ENCODE measurements around the gene ABI3BP. TPM values are rescaled to one million over a fixed set of nuclear protein-coding genes. Genes with fewer than 3 reads are reported as not detected.

Gene ABI3BP
- polyA plus RNA-seq, 3 donors = not detected

GRCh38 chr3:100759159-100759558, 234.1 kb downstream of the ABI3BP start:
- H3K79me2 ChIP-seq (ENCODE audit: insufficient read depth, low read length) = no peaks in the 10 kb centered on the region
- DNase-seq = no peak
- intact Hi-C loops (cut with micrococcal nuclease) = no loop called here
- H3K4me2 ChIP-seq (replicated peaks; ENCODE audit: extremely low read depth, low read length, poor library complexity, severe bottlenecking) = no peak overlapping the region
- no peaks in the 10 kb centered on the region for H3K27me3 ChIP-seq (ENCODE audit: control insufficient read depth in 2 of 2, insufficient read depth in 2 of 2, low read length in 2 of 2)
- H3K27ac ChIP-seq (ENCODE audit: low read depth in 1 of 2, low read length in 2 of 2) = no peak overlapping the region
- no peak overlapping the region for H2AFZ ChIP-seq (ENCODE audit: insufficient read depth, low read depth, low read length, poor library complexity, severe bottlenecking)
- 16% methylated on average over 2 of the region's 3 CpGs for WGBS (ENCODE audit: insufficient coverage)
- no peaks in the 10 kb centered on the region for H3K9me3 Mint-ChIP-seq
- peaks cover 0 to 12% of the 10 kb centered on the region in 2 donors for H3K36me3 ChIP-seq (replicated peaks in 1 of 2; ENCODE audit: control insufficient read depth in 1 of 2, insufficient read depth in 2 of 2, low read length in 2 of 2)
- H3K9me3 ChIP-seq (replicated peaks in 1 of 2; ENCODE audit: control insufficient read depth in 1 of 2, insufficient read depth in 1 of 2, low read length in 2 of 2) = no peaks in the 10 kb centered on the region
- H3K27ac Mint-ChIP-seq = no peak overlapping the region
- peaks cover 0 to 1% (median 0%) of the 10 kb centered on the region in 3 donors for H3K27me3 Mint-ChIP-seq (ENCODE audit: low read depth in 3 of 3)
- no peak overlapping the region for H3K9ac ChIP-seq (ENCODE audit: insufficient read depth, low read length, poor library complexity, severe bottlenecking)
- H3K4me3 ChIP-seq (replicated peaks in 1 of 3; ENCODE audit: low read depth in 2 of 3, low read length in 3 of 3) = no peak overlapping the region
- H4K20me1 ChIP-seq (ENCODE audit: insufficient read depth, low read length) = no peaks in the 10 kb centered on the region
- peaks cover 9 to 16% of the 10 kb centered on the region in 2 donors for H3K36me3 Mint-ChIP-seq
- no peak for TF ChIP-seq CTCF (IDR thresholded peaks at IDR 0.05)
- no peaks in the 10 kb centered on the region for H3K4me1 ChIP-seq (ENCODE audit: control insufficient read depth in 1 of 2, insufficient read depth in 2 of 2, low read length in 2 of 2)
- H3K4me3 Mint-ChIP-seq = no peak overlapping the region
- no peaks in the 10 kb centered on the region for H3K4me1 Mint-ChIP-seq

DNA sequence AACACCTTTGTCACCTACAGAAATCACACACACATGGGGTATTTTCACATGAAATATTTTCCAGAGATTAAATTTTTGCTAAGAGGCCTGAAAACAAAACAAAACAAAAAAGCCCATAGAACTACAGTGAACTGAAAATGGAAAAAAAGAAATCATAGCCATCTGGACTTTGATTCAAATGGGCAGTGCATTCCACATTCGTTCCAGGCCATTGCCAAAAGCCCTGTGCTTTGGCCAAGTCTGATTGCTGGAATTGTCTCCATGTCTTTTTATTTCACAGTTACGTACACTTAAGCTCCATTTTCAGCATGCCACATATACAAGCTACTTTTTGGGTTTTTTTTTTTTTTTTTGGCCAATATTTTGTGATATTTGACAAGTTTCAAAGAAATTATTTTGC, 236.8 kb downstream of the ABI3BP start:
- Histone ChIP-seq H3K4me1 (ENCODE audit: control insufficient read depth in 1 of 2, insufficient read depth in 2 of 2, low read length in 2 of 2) (no peaks in the 10 kb centered on the region), H3K4me2 (replicated peaks; ENCODE audit: extremely low read depth, low read length, poor library complexity, severe bottlenecking) (no peak overlapping the region), H2AFZ (ENCODE audit: insufficient read depth, low read depth, low read length, poor library complexity, severe bottlenecking) (no peak overlapping the region), H3K36me3 (replicated peaks in 1 of 2; ENCODE audit: control insufficient read depth in 1 of 2, insufficient read depth in 2 of 2, low read length in 2 of 2) (peaks cover 18 to 40% of the 10 kb centered on the region in 2 donors), H3K79me2 (ENCODE audit: insufficient read depth, low read length) (no peaks in the 10 kb centered on the region), H3K4me3 (replicated peaks in 1 of 3; ENCODE audit: low read depth in 2 of 3, low read length in 3 of 3) (no peak overlapping the region), H3K9ac (ENCODE audit: insufficient read depth, low read length, poor library complexity, severe bottlenecking) (no peak overlapping the region), H3K27me3 (ENCODE audit: control insufficient read depth in 2 of 2, insufficient read depth in 2 of 2, low read length in 2 of 2) (no peaks in the 10 kb centered on the region), H4K20me1 (ENCODE audit: insufficient read depth, low read length) (no peaks in the 10 kb centered on the region), H3K27ac (ENCODE audit: low read depth in 1 of 2, low read length in 2 of 2) (no peak overlapping the region), H3K9me3 (replicated peaks in 1 of 2; ENCODE audit: control insufficient read depth in 1 of 2, insufficient read depth in 1 of 2, low read length in 2 of 2) (no peaks in the 10 kb centered on the region)
- Mint-ChIP-seq H3K27ac (no peak overlapping the region), H3K4me1 (no peaks in the 10 kb centered on the region), H3K9me3 (no peaks in the 10 kb centered on the region), H3K4me3 (no peak overlapping the region), H3K36me3 (peaks cover 35 to 37% of the 10 kb centered on the region in 2 donors), H3K27me3 (ENCODE audit: low read depth in 3 of 3) (peaks cover 0 to 1% (median 0%) of the 10 kb centered on the region in 3 donors)
- no peak for DNase-seq
- no peak for TF ChIP-seq CTCF (IDR thresholded peaks at IDR 0.05)
- intact Hi-C loops (cut with micrococcal nuclease) = no loop called here
- WGBS (ENCODE audit: insufficient coverage) = 100% methylated on average over 1 of the region's 2 CpGs

Measured in CD14-positive monocyte (primary cell).